Middle frontal gyrus (tissue), 1 donor: ENCODE results near the gene APC2.
"Not testable (repeated sequence)": the region's sequence is repeated elsewhere in the genome, so short reads cannot be mapped to it uniquely, and the experiment has no call there.

Experiments
- DNase-seq: peaks from one replicate; pipeline ENCODE4 v3.0.0-alpha.2; 2015; ENCODE audit warnings: low spot score; ENCODE audit errors: extremely low spot score

Gene APC2

DNA sequence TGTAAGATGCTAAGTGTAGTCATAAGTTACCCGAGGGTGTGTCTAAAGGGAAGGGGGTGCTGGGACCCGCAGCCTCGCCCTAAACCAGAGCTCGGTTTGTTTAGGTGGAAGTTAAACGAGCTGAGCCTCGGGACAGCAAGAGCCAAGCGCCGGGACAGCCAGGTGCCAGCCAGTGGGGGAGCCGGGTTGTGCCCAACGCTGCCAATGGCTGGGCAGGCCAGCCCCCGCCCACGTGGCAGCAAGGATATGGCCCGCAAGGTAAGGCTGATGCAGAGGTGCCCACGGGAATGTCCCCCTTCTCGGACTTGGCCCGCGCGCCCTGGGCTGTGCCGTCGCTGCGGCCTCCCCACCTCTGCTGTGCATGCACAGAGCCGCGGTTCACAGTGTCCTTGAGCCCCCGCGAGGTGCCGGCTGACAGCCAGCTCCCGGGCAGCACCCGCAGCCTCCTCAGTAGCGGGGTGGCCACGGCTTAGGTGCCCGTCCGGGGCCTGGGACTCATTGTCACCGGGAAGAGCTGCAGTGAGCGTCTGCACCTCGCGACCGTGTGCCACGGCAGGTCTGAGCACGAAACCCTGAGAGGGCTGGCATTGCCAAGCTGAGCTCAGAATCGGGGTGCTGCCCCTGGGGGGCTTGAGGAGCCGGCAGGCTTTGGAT is 21.1 kb upstream of the APC2 start:
- DNase-seq = no peak

DNA sequence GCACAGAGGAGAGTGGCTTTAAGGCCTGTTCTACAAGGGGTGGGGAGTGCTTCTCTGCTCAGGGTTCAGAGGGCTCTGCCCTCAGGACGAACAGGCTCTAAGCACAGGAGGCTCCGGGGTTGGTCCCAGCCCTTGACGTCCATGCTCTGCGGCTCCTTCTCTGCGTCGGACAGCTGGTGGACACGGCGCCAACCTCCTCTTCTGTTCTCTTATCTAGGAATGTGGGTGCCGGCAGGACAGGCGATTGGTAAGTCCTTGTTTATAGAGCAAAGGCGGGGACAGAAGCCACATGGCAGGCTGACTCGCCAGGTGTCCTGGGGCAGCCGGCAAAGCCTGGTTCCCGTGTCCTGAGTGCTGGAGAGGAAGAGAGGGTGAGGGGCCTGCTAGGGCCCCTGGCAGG is 20.2 kb upstream of the APC2 start:
- no peak for DNase-seq

DNA sequence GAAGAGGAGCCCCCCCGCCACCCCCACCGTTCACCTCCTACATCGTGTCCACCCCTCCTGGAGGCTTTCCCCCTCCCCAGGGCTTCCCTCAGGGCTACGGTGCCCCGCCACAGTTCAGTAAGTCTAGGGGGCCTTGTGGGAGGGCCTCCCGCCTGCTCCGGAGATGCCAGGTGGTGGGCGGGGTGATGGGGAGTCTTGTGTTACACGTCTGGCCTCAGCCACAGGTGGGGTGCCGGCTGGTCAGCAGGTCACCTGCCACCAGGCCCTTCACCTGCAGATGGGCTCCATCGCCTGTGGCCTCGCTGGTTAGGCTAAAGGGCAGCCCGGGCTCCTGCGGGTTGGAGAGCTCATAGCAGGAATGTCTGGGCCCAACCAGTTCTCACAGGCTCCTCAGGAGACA is 19.7 kb upstream of the APC2 start:
- no peak for DNase-seq

GRCh38 chr19:1431759-1432506 is 18.0 kb upstream of the APC2 start:
- DNase-seq = no peak

- no peak for DNase-seq
Measured at GRCh38 chr19:1432507-1432887, 17.4 kb upstream of the APC2 start.

DNA sequence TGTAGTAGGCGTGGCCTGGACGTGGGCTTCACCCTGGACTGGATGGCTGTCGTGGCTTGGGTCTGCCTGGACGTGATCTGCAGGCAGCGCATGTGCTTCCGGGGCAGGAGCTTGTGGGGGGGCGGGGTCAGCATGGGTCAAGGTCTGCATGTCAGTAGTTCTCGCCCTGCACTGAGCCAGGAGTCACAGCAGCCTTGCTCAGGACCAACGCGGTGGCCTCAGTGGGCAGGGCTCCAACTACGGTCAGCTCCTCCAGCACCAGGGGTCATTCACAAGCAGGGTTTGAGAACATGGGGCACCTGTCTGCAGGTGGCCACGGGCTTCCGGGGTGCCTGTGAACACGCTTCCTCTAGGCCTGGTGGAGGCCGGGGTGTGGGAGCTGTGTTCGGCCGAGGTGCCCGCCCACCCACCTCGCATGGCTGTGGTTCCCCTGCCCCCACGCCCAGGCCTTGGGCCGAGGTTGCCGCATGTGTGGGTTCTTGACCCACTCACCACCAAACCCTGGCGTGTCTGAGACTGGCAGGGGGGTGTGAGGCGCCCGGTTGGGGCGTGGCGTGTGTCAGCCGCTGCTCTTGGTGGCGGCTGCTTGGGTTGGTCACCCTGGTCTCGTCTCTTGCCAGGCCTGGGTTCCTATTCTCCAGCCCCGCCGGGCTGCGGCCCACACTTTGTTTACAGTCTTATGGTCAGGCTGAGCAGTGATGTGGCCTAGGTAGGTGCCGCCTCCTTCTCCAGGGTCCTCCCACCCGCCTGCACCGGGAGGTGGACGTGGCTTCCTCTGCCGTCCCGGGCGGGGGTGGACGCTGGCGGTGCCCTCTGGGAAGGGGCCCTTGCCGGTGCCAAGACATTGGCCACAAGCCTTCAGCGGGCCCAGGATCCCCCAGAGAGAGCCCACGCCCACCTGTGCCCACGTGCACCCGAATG is 16.5 kb upstream of the APC2 start:
- no peak for DNase-seq

- DNase-seq = no peak
Measured at GRCh38 chr19:1434040-1434366, 15.9 kb upstream of the APC2 start.

DNA sequence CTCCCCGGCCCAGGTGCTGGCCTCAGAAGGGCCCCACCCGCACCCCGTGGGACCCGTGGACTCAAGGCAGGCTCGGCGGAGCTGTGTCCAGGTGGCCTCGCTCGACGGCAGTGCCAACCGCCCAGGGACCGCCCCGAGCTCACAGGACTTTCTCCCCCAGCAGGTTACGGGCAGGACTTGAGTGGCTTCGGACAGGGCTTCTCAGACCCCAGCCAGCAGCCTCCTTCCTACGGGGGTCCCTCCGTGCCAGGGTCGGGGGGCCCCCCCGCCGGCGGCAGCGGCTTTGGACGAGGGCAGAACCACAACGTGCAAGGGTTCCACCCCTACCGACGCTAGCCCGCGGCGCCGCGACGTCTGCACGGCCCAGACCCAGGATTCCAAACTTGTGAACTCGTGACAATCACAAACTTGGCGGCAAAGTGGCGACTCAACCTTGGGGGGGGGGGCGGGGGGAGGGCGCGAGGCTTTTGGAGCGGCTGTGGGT is 15.3 kb upstream of the APC2 start:
- DNase-seq = no peak

DNA sequence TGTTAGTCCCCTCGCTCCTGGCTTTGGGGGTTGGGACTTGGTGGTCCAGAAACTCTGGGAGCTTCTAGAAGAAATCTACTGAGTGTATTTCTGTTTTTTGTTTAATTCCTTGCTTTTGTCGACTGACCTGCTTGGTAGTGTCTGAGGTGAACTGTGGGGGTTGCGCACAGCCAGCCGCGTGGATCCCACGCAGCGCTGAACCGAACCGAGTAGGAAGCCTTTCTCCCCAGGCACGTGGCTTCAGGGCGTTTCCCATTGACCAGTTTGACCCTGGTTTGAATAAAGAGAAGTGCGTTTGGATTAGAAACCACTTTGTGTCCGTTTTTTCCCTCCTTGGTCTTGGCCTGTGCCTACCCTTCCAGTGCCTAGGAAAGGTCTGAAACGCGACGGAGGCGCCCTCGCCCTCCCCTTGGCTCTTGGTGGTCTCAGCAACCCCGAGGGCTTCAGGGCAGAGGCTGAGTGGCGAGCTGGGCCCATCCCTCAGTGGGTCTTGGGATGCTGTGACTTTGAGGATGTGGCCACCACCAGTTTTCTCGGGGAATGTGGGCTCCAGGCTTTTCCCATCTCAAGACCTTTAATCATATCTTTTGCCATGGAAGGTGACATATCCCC is 14.4 kb upstream of the APC2 start:
- no peak for DNase-seq

DNA sequence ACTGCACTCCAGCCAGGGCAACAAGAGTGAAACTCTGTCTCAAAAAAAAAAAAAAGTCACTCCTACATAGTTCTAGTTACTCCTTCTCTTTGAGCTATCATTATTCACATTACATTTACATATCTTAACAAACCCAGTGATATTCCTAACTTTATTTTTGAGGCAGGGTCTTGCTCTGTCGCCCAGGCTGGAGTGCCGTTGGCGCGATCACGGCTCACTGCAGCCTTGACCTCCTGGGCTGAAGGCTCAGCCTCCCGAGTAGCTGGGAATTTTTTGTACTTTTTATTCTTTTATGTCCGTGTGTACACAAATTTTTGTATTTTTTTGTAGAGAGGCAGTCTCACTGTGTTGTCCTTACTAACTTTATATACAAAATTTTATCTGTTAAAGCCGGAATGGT is 12.3 kb upstream of the APC2 start:
- no peak for DNase-seq

DNA sequence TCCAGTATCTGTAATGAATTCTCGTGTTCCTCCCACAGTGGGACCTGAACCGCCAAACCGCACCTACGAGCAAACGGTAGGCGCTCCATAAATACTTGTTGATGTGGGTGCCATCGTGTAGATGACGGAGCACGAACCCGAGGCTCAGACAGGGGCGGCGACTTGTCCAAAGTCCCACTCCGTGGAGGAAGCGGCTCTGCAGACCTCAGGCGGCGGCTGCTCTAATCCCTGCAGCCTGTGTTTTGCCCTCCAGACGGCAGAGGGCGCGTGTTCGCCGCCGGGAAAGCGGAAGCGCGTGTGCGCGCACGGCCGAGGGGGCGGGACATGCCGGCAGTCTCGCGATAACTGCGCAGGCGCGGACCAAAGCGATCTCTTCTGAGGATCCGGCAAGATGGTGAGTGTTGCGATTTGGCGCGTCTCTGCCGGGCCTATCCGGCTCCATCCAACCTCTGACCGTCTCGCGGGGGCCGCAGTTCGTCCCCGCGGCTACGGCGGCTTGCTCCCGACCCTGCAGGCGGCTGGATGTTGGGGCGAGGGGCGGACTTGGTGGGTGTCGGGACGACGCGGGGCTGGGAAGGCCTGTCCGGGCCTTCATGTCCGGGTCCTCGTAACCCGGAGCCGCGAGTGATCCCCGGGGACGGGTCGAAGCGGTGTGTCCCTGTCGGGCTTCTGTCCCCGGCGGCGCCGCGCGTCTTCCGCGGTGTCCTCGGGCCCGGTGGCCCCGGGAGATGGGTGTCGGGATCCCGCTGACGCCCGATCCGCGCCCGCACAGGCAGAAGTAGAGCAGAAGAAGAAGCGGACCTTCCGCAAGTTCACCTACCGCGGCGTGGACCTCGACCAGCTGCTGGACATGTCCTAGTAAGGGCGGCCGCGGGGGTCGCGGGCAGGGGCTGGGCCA is 11.6 kb upstream of the APC2 start, which contains the start of gene RPS15:
Gene RPS15 (plus strand): TSS at position 362 of the 898 bp plus-strand sequence. CDS start 30 bp downstream, at position 392.
- peak; percentile 91 for DNase-seq

- no peak for DNase-seq
Measured at GRCh38 chr19:1438933-1439354, 11.0 kb upstream of the APC2 start.

DNA sequence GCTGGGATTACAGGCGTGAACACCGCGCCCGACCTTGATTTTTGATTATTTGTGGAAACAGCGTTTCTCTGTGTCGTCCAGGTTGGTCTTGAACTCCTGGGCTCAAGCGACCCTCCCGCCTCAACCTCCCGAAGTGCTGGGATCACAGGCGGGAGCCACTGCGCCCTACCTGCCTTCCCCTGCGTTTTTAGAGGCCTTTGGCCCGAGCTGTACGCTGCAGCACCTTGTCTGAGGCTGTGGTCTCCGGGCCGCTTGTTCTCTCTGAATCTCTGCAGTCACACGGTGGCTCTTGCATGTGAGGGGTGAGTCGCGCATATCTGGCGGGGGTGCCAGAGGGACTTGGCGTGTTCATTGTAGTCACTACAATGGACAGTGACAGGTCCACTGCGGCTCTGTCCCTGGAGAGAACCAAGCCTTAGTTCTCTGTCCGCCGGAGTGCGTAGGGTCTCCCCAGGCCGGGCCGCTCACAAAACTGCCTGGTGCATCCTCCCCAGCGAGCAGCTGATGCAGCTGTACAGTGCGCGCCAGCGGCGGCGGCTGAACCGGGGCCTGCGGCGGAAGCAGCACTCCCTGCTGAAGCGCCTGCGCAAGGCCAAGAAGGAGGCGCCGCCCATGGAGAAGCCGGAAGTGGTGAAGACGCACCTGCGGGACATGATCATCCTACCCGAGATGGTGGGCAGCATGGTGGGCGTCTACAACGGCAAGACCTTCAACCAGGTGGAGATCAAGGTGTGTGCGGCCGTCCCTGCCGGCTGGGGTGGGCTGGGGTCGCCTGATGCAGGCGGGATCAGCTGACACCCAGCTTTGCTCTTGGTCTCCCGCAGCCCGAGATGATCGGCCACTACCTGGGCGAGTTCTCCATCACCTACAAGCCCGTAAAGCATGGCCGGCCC is 10.2 kb upstream of the APC2 start:
- DNase-seq = not testable (repeated sequence)

GRCh38 chr19:1440418-1440801 is 9.5 kb upstream of the APC2 start:
- DNase-seq = no peak

GRCh38 chr19:1441022-1441426 is 8.9 kb upstream of the APC2 start:
- no peak for DNase-seq

DNA sequence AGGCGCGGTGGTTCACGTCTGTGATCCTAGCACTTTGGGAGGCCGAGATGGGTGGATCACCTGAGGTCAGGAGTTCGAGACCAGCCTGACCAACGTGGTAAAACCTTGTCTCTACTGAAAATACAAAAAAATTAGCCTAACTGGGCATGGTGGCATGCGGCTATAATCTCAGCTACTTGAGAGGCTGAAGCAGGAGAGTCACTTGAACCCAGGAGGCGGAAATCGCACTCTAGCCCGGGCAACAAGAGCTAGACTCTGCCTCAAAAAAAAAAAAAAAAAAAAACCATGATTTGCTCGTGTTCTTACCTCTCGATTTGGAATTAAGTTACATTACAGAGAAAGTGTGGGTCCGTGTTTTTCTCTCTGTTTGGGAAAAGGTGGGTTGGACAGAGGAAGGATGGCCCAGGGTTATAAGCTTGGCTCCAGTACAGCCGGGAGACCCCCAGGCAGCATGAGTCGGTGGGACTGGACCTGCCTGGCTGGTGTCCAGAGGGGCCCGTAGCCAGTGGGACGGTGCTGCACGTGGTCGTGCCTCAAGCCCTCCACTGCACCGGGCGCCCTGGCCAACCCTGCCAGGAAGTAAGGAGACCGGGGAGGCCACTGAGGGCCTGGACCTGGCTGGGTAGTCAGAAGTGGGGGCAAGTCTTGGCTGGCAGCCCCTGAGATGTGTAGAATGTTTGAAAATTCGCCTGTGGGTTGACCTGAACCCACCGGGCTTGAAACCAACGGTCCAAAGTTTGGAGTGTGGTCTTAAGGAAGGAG is 8.1 kb upstream of the APC2 start:
- DNase-seq = no peak

DNA sequence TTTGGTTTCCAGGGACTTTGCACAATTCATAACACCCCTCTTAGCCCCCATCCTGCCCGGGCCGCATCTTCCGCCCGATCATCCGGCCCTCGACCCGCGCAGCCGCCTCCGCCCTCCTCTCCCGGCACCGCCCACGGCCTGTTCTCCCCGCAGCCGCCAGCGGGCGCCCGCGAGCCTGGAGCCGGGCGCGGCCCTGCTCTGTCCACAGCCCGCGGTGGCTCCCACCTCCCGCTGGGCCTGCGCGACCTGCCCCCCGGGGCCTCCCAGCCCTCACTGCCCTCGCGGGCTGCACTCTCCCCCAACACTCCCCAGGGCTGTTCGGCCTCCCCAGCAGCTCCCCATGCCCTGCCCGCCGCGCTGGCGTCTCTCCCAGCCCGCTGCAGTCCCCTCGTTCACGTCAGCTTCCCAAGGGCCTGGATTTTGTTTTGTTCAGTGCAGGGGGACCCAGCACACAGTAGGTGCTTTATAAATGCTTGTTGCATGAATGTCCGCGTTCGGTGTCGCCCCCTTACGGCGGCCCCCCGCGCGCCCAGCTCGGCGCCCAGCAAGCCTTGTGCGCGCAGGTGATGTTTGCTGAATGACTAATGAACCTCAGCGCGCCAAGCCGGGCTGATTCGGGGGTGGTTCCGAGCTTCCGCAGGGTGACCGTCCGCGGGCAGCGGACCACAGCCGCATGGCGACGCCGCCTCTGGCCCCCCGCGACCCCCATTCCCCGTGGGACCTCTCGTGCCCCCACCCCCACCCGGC is 4.6 kb upstream of the APC2 start:
- DNase-seq = no peak
